Astrocyte (in vitro differentiated cells and primary cell): ENCODE data around the gene POLR2M.

ENCODE experiments used
- CTCF ChIP-seq: IDR thresholded peaks from 2 replicates; pipeline ENCODE4 v1.5.1; 2011; ENCODE audit warnings: low read depth, mild to moderate bottlenecking, inconsistent platforms, low read length, moderate library complexity; ENCODE audit not compliant: insufficient read depth
- EZH2 ChIP-seq: IDR thresholded peaks from 2 replicates; pipeline ENCODE4 v1.6.1; 2012; ENCODE audit warnings: mild to moderate bottlenecking, low read length, inconsistent platforms; ENCODE audit not compliant: insufficient read depth

GRCh38 chr15:57736591-57736990, 30.1 kb downstream of the POLR2M start:
- TF ChIP-seq CTCF (no peak), EZH2 (no peak)
